22Rv1 (cell line): Measurements from ENCODE around the gene SLC35F1.

Experiments used
- ZFX ChIP-seq: fragments of 450-650 bp; IDR thresholded peaks from 2 replicates; pipeline ENCODE4 v1.6.1; 2017; ENCODE audit warnings: antibody characterized with exemption, borderline replicate concordance
- TF ChIP-seq, protein P1 (sequence below): fragments of 450-650 bp; IDR thresholded peaks from 2 replicates; pipeline ENCODE4 v1.5.1; 2017; ENCODE audit warnings: mild to moderate bottlenecking

DNA sequence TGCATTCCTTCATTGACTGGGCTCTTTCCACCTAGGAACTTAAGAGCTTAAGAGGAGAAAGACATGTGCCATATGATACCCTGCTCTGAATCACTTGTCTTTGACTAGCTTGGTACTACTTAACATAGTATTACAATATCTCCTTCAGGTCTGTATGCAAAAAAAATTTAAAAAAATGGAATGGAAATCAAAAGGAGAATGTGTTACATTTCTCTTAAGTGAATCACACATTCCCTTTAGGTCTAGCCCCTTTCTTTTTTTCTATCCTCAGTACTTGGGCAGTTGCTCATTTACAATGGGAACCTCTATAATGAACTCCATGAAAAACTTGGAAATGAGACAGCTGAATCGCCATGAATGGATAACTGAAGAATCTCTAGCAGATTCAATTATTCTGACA lies 53.8 kb downstream of the SLC35F1 start:
- TF ChIP-seq, protein P1, sequence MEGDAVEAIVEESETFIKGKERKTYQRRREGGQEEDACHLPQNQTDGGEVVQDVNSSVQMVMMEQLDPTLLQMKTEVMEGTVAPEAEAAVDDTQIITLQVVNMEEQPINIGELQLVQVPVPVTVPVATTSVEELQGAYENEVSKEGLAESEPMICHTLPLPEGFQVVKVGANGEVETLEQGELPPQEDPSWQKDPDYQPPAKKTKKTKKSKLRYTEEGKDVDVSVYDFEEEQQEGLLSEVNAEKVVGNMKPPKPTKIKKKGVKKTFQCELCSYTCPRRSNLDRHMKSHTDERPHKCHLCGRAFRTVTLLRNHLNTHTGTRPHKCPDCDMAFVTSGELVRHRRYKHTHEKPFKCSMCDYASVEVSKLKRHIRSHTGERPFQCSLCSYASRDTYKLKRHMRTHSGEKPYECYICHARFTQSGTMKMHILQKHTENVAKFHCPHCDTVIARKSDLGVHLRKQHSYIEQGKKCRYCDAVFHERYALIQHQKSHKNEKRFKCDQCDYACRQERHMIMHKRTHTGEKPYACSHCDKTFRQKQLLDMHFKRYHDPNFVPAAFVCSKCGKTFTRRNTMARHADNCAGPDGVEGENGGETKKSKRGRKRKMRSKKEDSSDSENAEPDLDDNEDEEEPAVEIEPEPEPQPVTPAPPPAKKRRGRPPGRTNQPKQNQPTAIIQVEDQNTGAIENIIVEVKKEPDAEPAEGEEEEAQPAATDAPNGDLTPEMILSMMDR: no peak
- no peak for TF ChIP-seq ZFX
